Placental epithelial cell (primary cell): ENCODE results near the gene DIS3L2. TPM values are rescaled to one million over a fixed set of nuclear protein-coding genes. Genes with fewer than 3 reads are reported as not detected.

Experiments
- small RNA-seq: library from RNA; depleted of rRNA; stranded (forward); fragments of <200 nt; gene quantifications from one replicate; pipeline ENCODE3, GENCODE V24; 2012
- total RNA-seq: library from RNA; depleted of rRNA; stranded (reverse); fragments of >200 nt; gene quantifications from 2 replicates; pipeline ENCODE4 v1.2.3, GENCODE V29; 2012

DIS3L2 gene, protein sequence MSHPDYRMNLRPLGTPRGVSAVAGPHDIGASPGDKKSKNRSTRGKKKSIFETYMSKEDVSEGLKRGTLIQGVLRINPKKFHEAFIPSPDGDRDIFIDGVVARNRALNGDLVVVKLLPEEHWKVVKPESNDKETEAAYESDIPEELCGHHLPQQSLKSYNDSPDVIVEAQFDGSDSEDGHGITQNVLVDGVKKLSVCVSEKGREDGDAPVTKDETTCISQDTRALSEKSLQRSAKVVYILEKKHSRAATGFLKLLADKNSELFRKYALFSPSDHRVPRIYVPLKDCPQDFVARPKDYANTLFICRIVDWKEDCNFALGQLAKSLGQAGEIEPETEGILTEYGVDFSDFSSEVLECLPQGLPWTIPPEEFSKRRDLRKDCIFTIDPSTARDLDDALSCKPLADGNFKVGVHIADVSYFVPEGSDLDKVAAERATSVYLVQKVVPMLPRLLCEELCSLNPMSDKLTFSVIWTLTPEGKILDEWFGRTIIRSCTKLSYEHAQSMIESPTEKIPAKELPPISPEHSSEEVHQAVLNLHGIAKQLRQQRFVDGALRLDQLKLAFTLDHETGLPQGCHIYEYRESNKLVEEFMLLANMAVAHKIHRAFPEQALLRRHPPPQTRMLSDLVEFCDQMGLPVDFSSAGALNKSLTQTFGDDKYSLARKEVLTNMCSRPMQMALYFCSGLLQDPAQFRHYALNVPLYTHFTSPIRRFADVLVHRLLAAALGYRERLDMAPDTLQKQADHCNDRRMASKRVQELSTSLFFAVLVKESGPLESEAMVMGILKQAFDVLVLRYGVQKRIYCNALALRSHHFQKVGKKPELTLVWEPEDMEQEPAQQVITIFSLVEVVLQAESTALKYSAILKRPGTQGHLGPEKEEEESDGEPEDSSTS
- 26.3 and 27.0 TPM in 2 replicates for total RNA-seq

DNA sequence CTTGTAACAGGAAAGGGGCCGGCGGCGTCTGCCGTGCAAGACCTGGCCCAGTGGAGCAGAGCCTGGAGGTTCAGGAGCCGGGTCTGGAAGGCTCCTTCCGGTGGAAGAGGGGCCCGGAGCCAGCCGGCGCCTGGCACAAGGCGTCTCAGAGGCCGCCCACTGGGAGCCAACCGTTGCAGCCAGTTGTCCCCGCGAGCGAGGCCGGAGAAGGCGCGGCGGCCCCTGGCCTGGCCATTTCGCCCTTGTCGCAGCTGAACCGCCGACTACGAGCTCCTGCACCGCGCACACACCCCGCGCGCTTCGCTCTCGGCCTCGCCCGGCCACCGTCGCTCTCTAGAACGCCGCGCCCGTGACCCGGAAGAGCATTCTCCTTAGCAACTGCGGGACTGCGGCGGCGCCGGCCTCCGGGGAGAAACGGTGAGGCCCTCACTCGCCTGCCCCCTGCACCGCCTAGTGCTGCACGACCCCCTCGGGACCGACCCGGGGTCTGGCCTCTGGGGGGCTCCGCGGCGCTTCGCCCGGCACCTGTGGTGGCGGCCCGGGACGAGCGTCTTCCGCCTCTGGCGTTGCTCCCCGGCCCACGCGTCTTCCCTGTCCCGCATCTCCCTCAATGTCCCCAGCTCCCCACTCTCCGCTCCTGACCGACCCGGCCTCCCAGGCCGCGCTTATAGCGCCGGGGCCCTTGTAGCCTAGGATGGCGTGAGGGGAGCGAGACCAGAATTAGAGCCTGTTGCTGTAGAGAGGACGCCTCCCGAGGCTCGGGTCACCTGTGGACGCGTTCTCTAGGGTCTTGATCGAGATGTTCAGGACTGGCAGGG, at the start of gene DIS3L2:
DIS3L2 (plus strand) TSS at position 365 of the 818 bp plus-strand sequence. CDS start 53,215 bp downstream, outside the sequence.

DNA sequence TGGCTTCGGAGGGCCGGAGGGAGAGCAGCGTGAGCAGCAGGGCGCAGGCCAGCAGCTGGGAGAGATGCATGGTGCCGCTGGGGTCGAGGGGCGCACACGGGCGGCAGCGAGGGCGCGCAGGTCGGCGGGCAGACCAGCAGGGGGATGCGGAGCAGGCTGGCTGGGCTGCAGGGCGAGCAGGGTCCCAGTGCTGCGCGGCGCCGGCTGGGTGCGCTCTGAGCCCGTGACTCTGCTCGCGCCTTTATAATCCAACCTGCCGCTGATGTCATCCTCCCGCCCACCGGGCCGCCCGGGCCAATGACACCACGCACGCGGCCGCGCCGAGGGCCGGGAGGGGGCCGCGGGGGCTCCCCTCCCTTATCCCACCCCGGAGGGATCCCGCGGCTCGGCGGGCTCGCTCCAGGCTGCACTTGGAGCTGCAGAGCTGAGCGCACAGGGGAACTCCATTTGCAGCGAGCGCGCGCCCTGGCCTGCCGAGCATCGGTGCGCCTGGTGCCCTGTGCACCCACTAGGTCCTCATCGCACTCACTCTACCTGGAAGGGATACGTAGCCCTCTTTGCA, 35.3 kb upstream of the DIS3L2 start, which contains the start of gene NPPC:
NPPC (minus strand) TSS at position 217 of the 562 bp plus-strand sequence; CDS start at position 70, 147 bp downstream.

DNA sequence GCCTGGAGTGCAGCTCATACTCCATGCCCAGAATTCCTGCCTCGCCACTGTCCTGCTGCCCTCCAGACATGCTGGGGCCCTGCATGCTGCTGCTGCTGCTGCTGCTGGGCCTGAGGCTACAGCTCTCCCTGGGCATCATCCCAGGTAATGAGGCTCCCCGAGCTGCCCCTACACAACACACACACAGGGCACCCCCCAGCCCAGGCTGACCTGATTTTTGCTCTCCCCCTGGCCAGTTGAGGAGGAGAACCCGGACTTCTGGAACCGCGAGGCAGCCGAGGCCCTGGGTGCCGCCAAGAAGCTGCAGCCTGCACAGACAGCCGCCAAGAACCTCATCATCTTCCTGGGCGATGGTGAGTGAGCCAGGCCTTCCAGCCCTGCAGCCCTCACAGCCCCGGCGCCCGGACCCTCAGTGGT, 417.2 kb downstream of the DIS3L2 start, which contains the start of gene ALPP:
ALPP (plus strand) TSS at position 17 of the 417 bp plus-strand sequence; CDS start at position 69, 52 bp downstream.

Small RNA genes lying within 50 kb of the gene (small RNA-seq; reads per million reads assigned to genes)
- gene AC068134.3: not detected
- not detected for gene AC068134.4
- gene MIR562: not detected

Other genes with a start within 250 kb of the DIS3L2 start
- 7.1 and 13.8 TPM in 2 replicates for gene PDE6D, start 180.4 kb upstream of the DIS3L2 start, total RNA-seq
- 20.0 and 24.7 TPM in 2 replicates for gene COPS7B, start 175.3 kb upstream of the DIS3L2 start, total RNA-seq
- gene NPPC, start 35.3 kb upstream of the DIS3L2 start, total RNA-seq: not detected in 2 replicates